HG02885 (cell line): ENCODE results near the gene HYAL4.
"Not testable (repeated sequence)": the region's sequence is repeated elsewhere in the genome, so short reads cannot be mapped to it uniquely, and the experiment has no call there.

Experiments used
- ATAC-seq: cut with Tn5 transposase; IDR thresholded peaks from one replicate; pipeline ENCODE4 v1.9.1; 2021; ENCODE audit warnings: mild to moderate bottlenecking; ENCODE audit not compliant: unreplicated experiment, poor library complexity

Gene HYAL4

GRCh38 chr7:123894753-123895152 lies 49.8 kb downstream of the HYAL4 start:
- not testable (repeated sequence) for ATAC-seq

GRCh38 chr7:123901101-123901500 lies 56.1 kb downstream of the HYAL4 start:
- no peak for ATAC-seq

- no peak for ATAC-seq
These were observed 60.7 kb downstream of the HYAL4 start for GRCh38 chr7:123905714-123906113.

GRCh38 chr7:123916240-123916724 lies 71.3 kb downstream of the HYAL4 start:
- no peak for ATAC-seq

DNA sequence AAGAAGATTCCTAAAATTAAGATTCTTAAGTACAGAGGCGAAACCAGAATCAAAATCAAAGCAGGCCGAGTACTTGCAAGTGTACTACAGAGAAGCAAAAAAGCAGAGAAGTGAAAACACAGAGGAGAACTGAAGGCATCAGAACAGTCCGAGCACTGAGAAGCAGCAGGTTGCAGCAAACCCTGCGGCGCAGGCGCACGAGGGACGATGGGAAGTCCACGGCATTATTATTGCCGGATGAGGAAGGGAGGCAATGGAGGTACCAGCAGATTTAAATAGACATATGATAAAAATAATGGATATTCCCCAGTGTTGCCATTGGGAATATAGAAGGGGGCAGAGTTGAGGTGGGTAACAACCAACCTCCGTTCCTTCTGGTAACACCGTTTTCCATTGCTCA lies 72.9 kb downstream of the HYAL4 start:
- no peak for ATAC-seq

GRCh38 chr7:123918309-123918708 lies 73.3 kb downstream of the HYAL4 start:
- ATAC-seq = no peak

GRCh38 chr7:123923599-123923998 lies 78.6 kb downstream of the HYAL4 start:
- no peak for ATAC-seq

DNA sequence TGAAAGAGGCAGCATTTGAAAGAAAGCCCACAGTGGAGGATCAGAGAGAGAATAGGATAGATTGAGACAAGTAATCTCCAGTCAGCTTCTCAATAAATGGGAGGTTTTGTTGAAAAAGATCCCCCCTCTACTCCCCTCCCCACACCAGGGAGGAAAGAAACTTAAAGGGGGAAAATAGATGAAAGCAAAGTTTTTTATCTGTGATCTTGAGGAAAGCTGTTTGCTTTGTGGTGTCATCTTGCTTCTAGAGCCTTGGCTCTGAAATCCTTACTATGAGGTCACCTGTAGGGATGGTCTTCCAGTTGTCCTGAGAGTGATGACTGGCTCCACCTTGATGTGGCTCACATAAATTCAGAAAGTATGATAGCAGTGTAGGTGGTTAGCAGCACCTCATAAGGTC lies 80.0 kb downstream of the HYAL4 start, which contains the start of gene SPAM1:
TSS of gene SPAM1 (plus strand) at position 301 of the 400 bp plus-strand sequence. CDS start 28,330 bp downstream, outside the sequence.
- no peak for ATAC-seq
